GM19438 (cell line): ENCODE measurements around the gene VKORC1.
A peak's percentile ranks its signal among the peaks of the same experiment; 100 is the strongest.
"Not testable (repeated sequence)": the region's sequence is repeated elsewhere in the genome, so short reads cannot be mapped to it uniquely, and the experiment has no call there.

ENCODE experiments used
- ATAC-seq: cut with Tn5 transposase; IDR thresholded peaks from one replicate; pipeline ENCODE4 v1.9.1; 2021; ENCODE audit warnings: low read depth; ENCODE audit not compliant: unreplicated experiment

VKORC1 gene

GRCh38 chr16:31094424-31095120, at the start of gene VKORC1:
TSS of gene VKORC1 (minus strand) at chr16:31094797. CDS start at chr16:31094729, 68 bp downstream.
- peak; percentile 82 for ATAC-seq

GRCh38 chr16:31143694-31144148, 49.1 kb upstream of the VKORC1 start:
- ATAC-seq, result no peak

GRCh38 chr16:31143011-31143693, 48.6 kb upstream of the VKORC1 start:
- no peak for ATAC-seq

GRCh38 chr16:31142109-31143010, 47.8 kb upstream of the VKORC1 start:
- ATAC-seq, result peak; percentile 93

- ATAC-seq, result no peak
These were observed 47.0 kb upstream of the VKORC1 start for GRCh38 chr16:31141489-31142108.

- ATAC-seq, result not testable (repeated sequence)
These were observed 46.5 kb upstream of the VKORC1 start for GRCh38 chr16:31141071-31141469.

- no peak for ATAC-seq
These were observed 44.3 kb upstream of the VKORC1 start for GRCh38 chr16:31138621-31139578.

- ATAC-seq, result not testable (repeated sequence)
These were observed 42.4 kb upstream of the VKORC1 start for GRCh38 chr16:31136822-31137499.

- ATAC-seq, result no peak
These were observed 41.7 kb upstream of the VKORC1 start for GRCh38 chr16:31136287-31136662.

- no peak for ATAC-seq
These were observed 41.1 kb upstream of the VKORC1 start, which contains the start of gene PRSS8 for GRCh38 chr16:31135535-31136286. TSS of gene PRSS8 (minus strand) at chr16:31135727. CDS start at chr16:31135498, 229 bp downstream.

- ATAC-seq, result no peak
These were observed 40.3 kb upstream of the VKORC1 start for GRCh38 chr16:31134625-31135534.

GRCh38 chr16:31134091-31134571, 39.5 kb upstream of the VKORC1 start:
- no peak for ATAC-seq

- no peak for ATAC-seq
These were observed 38.5 kb upstream of the VKORC1 start for GRCh38 chr16:31133046-31133501.

GRCh38 chr16:31132303-31132979, 37.8 kb upstream of the VKORC1 start:
- ATAC-seq, result no peak

- ATAC-seq, result no peak
These were observed 37.3 kb upstream of the VKORC1 start for GRCh38 chr16:31131841-31132271.

GRCh38 chr16:31131416-31131815, 36.8 kb upstream of the VKORC1 start:
- no peak for ATAC-seq
